HepG2 (cell line): ENCODE results near the gene PLLP. TPM values are rescaled to one million over a fixed set of nuclear protein-coding genes. Genes with fewer than 3 reads are reported as not detected.

ENCODE experiments used
- CREB3 ChIP-seq: sonication (generic); formaldehyde crosslinking; IDR thresholded peaks from 2 replicates; pipeline ENCODE4 v1.5.0; 2020; ENCODE audit warnings: missing genetic modification reagents
- CSRNP1 ChIP-seq: sonication (generic); formaldehyde crosslinking; IDR thresholded peaks from 2 replicates; pipeline ENCODE4 v1.8.1; 2023; ENCODE audit warnings: mild to moderate bottlenecking, missing genetic modification reagents
- EED ChIP-seq: sonication (generic); formaldehyde crosslinking; IDR thresholded peaks from 2 replicates; pipeline ENCODE4 v1.5.0; 2020; ENCODE audit warnings: mild to moderate bottlenecking, missing genetic modification reagents
- EHMT2 ChIP-seq: fragments of 200-600 bp; sonication (generic); IDR thresholded peaks from 2 replicates; pipeline ENCODE4 v1.7.0; 2017; ENCODE audit warnings: antibody characterized with exemption, low read depth, low read length, borderline replicate concordance
- KDM1A ChIP-seq: IDR thresholded peaks from 2 replicates; pipeline ENCODE4 v1.6.1; 2016; ENCODE audit warnings: missing compliant biosample characterization
- MTF1 ChIP-seq: sonication (generic); formaldehyde crosslinking; IDR thresholded peaks from 2 replicates; pipeline ENCODE4 v1.5.0; 2020; ENCODE audit warnings: missing genetic modification reagents
- SAP130 ChIP-seq: IDR thresholded peaks from 2 replicates; pipeline ENCODE4 v1.6.1; 2016; ENCODE audit warnings: low read depth
- ZBTB14 ChIP-seq: sonication (generic); formaldehyde crosslinking; IDR thresholded peaks from 2 replicates; pipeline ENCODE4 v1.4.0; 2020; ENCODE audit warnings: missing genetic modification reagents
- ZGPAT ChIP-seq: IDR thresholded peaks from 2 replicates; pipeline ENCODE4 v1.6.1; 2016; ENCODE audit warnings: mild to moderate bottlenecking
- ZNF17 ChIP-seq: sonication (generic); formaldehyde crosslinking; IDR thresholded peaks from 2 replicates; pipeline ENCODE4 v1.5.0; 2020; ENCODE audit warnings: mild to moderate bottlenecking, missing genetic modification reagents
- ZNF24 ChIP-seq: fragments of 450-650 bp; IDR thresholded peaks from 2 replicates; pipeline ENCODE4 v1.6.1; 2017; ENCODE audit warnings: antibody characterized with exemption, mild to moderate bottlenecking
- ZNF263 ChIP-seq: sonication (generic); formaldehyde crosslinking; IDR thresholded peaks from 2 replicates; pipeline ENCODE4 v1.4.0; 2020; ENCODE audit warnings: missing genetic modification reagents
- ZNF281 ChIP-seq: sonication (generic); formaldehyde crosslinking; IDR thresholded peaks from 2 replicates; pipeline ENCODE4 v1.4.0; 2020; ENCODE audit warnings: missing genetic modification reagents, borderline replicate concordance
- ZNF282 ChIP-seq: fragments of 450-650 bp; IDR thresholded peaks from 2 replicates; pipeline ENCODE4 v1.6.1; 2018; ENCODE audit not compliant: partially characterized antibody
- ZNF484 ChIP-seq: sonication (generic); formaldehyde crosslinking; IDR thresholded peaks from 2 replicates; pipeline ENCODE4 v1.5.1; 2020; ENCODE audit warnings: mild to moderate bottlenecking, low read depth, missing genetic modification reagents, borderline replicate concordance
- ZNF546 ChIP-seq: sonication (generic); formaldehyde crosslinking; conservative IDR thresholded peaks from 2 replicates; pipeline ENCODE4 v1.8.1; 2023; ENCODE audit warnings: mild to moderate bottlenecking, missing genetic modification reagents
- ZNF784 ChIP-seq: sonication (generic); formaldehyde crosslinking; IDR thresholded peaks from 2 replicates; pipeline ENCODE4 v1.5.1; 2020; ENCODE audit warnings: missing genetic modification reagents, mild to moderate bottlenecking, borderline replicate concordance
- polyA plus RNA-seq, 8 experiments: library from polyadenylated mRNA; depleted of rRNA in 3 of 8; stranded (reverse) in 7 of 8; unstranded in 1 of 8; fragments of >200 nt; fragmentation: Illumina TruSeq in 4 of 8; extraction: Trizol in 4 of 8; gene quantifications; 2 replicates each; pipeline versions ENCODE4 v1.2.1 to v1.2.3, GENCODE V29; 2011 to 2016; ENCODE audit warnings: low read depth in 4 of 8, missing spikeins in 1 of 8, mixed read lengths in 1 of 8; ENCODE audit not compliant: insufficient read depth in 1 of 8
- total RNA-seq, 5 experiments: library from RNA; depleted of rRNA; stranded (reverse); fragments of >200 nt; fragmentation: Illumina TruSeq; extraction: Trizol; gene quantifications; 2 replicates each; pipeline ENCODE4 v1.2.3, GENCODE V29; 2016; ENCODE audit warnings: low read depth in 1 of 5

The PLLP gene
- total and polyA plus RNA-seq, 2 of the 13 experiments (the other 11 are each of a cell fraction or from before 2014, with no cell fraction given), result 60.6 to 127 TPM

GRCh38 chr16:57279780-57280638, 4.5 kb downstream of the PLLP start (continued):
- TF ChIP-seq CSRNP1 (CRISPR knock-in tag) (no peak), ZNF282 (no peak), CREB3 (CRISPR knock-in tag) (no peak), EHMT2 (no peak), ZNF484 (no peak), SAP130 (CRISPR knock-in tag) (peak; percentile 92), ZNF24 (no peak), MTF1 (CRISPR knock-in tag) (0 out of 2 replicates have a peak, but pooled peaks have one; percentile 10), ZNF546 (no peak), ZNF281 (CRISPR knock-in tag) (peak; percentile 98), ZNF263 (CRISPR knock-in tag) (peak; percentile 78), ZNF784 (peak; percentile 85; the same call in 1 of the 2 replicates), ZNF17 (no peak), ZBTB14 (CRISPR knock-in tag) (no peak), EED (CRISPR knock-in tag) (no peak), KDM1A (CRISPR knock-in tag) (peak; percentile 92; the same call in 1 of the 2 replicates), ZGPAT (peak; percentile 97)
